Measurements from ENCODE around the gene GOLM1.

DNA sequence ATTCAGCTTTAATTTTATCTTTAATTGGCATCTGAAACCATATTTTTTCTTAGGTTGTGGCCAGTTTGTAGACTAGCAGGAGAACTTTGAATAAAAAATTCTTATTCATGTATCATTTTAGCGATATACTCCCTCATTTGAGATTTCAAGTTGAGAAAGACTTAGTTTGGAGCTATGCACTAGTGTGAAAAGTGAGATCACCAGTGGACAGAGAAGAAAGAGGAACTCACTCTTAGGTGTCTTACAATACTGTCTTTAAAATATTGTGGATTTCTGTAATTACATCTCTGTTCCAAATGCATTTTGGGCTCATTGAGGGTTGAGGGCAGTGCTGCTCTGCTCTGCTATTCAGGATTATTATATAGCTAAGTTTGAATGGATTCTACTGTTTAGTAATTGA is 103.8 kb downstream of the GOLM1 start:
- TF ChIP-seq NFIC (IDR thresholded peaks at IDR 0.05) (no peak), TEAD4 (IDR thresholded peaks at IDR 0.05) (no peak), CREB1 (IDR thresholded peaks at IDR 0.05; ENCODE audit: low read depth) (no peak), EP300 (IDR thresholded peaks at IDR 0.05; ENCODE audit: borderline replicate concordance) (no peak), RAD21 (IDR thresholded peaks at IDR 0.05; ENCODE audit: low read depth) (no peak), ZBTB7A (IDR thresholded peaks at IDR 0.05; ENCODE audit: low read depth) (no peak), EGR1 (IDR thresholded peaks at IDR 0.05) (no peak), CEBPB (IDR thresholded peaks at IDR 0.05) (no peak), YY1 (IDR thresholded peaks at IDR 0.05; ENCODE audit: low read depth) (no peak), TAF1 (IDR thresholded peaks at IDR 0.05; ENCODE audit: low read depth) (no peak), TCF12 (IDR thresholded peaks at IDR 0.05; ENCODE audit: low read depth) (no peak)
- TF ChIP-seq, protein P1, sequence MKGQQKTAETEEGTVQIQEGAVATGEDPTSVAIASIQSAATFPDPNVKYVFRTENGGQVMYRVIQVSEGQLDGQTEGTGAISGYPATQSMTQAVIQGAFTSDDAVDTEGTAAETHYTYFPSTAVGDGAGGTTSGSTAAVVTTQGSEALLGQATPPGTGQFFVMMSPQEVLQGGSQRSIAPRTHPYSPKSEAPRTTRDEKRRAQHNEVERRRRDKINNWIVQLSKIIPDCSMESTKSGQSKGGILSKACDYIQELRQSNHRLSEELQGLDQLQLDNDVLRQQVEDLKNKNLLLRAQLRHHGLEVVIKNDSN (IDR thresholded peaks at IDR 0.05), result no peak
- TF ChIP-seq, protein P2, sequence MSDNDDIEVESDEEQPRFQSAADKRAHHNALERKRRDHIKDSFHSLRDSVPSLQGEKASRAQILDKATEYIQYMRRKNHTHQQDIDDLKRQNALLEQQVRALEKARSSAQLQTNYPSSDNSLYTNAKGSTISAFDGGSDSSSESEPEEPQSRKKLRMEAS (IDR thresholded peaks at IDR 0.05), result no peak
- TF ChIP-seq, protein P3, sequence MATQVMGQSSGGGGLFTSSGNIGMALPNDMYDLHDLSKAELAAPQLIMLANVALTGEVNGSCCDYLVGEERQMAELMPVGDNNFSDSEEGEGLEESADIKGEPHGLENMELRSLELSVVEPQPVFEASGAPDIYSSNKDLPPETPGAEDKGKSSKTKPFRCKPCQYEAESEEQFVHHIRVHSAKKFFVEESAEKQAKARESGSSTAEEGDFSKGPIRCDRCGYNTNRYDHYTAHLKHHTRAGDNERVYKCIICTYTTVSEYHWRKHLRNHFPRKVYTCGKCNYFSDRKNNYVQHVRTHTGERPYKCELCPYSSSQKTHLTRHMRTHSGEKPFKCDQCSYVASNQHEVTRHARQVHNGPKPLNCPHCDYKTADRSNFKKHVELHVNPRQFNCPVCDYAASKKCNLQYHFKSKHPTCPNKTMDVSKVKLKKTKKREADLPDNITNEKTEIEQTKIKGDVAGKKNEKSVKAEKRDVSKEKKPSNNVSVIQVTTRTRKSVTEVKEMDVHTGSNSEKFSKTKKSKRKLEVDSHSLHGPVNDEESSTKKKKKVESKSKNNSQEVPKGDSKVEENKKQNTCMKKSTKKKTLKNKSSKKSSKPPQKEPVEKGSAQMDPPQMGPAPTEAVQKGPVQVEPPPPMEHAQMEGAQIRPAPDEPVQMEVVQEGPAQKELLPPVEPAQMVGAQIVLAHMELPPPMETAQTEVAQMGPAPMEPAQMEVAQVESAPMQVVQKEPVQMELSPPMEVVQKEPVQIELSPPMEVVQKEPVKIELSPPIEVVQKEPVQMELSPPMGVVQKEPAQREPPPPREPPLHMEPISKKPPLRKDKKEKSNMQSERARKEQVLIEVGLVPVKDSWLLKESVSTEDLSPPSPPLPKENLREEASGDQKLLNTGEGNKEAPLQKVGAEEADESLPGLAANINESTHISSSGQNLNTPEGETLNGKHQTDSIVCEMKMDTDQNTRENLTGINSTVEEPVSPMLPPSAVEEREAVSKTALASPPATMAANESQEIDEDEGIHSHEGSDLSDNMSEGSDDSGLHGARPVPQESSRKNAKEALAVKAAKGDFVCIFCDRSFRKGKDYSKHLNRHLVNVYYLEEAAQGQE (IDR thresholded peaks at IDR 0.05; ENCODE audit: low read depth), result no peak

All from Ishikawa (cell line).